Activated CD4-positive, alpha-beta T cell treated with anti-CD3 and anti-CD28 coated beads for 1 hour (primary cell): ENCODE measurements around the gene RFX8.
"Not testable (repeated sequence)": the region's sequence is repeated elsewhere in the genome, so short reads cannot be mapped to it uniquely, and the experiment has no call there.

Source experiments
- DNase-seq: peaks from one replicate; pipeline ENCODE4 v3.0.0-alpha.2; 2020

Gene RFX8

GRCh38 chr2:101438555-101438954, 36.4 kb downstream of the RFX8 start:
- not testable (repeated sequence) for DNase-seq

GRCh38 chr2:101435001-101435862, 39.7 kb downstream of the RFX8 start:
- no peak for DNase-seq

DNA sequence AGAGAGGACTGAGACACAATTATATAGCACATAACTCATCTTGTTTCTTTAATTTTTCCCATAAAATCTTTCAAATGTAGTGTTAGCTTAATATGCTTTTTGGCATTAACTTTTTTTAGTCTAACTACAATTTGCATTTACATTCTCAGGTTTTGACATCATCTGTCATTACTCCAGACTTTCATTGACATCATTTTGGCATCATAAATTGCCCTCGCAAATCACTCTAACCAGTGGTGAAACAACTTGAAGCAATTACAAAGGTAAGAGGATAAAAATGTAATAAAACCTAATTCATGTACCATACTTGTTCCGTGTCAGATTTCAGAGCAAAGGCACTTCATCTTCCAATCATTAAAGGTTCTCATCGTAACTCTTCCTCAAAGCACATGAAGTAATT, 41.4 kb downstream of the RFX8 start:
- no peak for DNase-seq

GRCh38 chr2:101432411-101433181, 42.3 kb downstream of the RFX8 start:
- no peak for DNase-seq

- no peak for DNase-seq
These were observed 43.4 kb downstream of the RFX8 start for GRCh38 chr2:101431486-101431885.

GRCh38 chr2:101430156-101430555, 44.8 kb downstream of the RFX8 start:
- no peak for DNase-seq

- no peak for DNase-seq
These were observed 45.5 kb downstream of the RFX8 start for GRCh38 chr2:101429453-101429852.

- DNase-seq, result no peak
These were observed 46.3 kb downstream of the RFX8 start for GRCh38 chr2:101428422-101429176.

DNA sequence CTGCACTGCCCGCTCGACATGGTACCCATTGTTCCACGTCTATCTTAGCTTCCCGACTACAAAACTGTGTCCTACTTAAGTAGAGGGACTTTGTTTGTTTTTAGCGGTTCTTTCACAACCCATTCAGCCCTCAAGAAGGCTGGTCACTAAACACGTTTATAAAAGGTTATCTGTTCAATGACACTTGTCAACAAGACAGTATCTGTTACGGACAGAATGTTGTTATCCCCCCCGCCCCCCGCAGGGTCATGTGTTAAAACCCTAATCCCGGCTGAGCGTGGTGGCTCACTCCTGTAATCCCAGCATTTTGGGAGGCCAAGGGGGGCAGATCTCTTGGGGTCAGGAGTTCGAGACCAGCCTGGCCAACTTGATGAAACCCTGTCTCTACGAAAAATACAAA, 47.2 kb downstream of the RFX8 start:
- DNase-seq, result no peak

DNA sequence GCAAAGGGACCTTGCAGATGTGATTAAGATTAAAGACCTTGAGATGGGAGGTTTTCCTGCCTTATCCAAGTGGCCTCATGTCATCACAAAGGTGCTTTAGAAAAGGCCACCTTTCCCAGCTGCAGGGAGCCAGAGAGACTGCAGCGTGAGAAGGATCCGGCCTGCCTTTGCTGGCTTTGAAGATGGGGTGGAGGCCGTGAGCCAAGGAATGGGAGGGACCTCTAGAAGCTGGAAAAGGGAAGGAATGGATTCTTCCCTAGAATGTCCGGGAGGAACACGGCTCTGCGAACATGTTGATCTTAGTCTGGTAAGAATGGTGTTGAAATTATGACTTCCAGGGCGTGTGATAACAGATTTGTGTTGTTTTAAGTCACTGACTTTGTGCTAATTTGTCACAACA, 47.7 kb downstream of the RFX8 start:
- DNase-seq, result no peak

- DNase-seq, result no peak
These were observed 48.1 kb downstream of the RFX8 start for GRCh38 chr2:101426822-101427221.

GRCh38 chr2:101420623-101421022, 54.3 kb downstream of the RFX8 start:
- no peak for DNase-seq

DNA sequence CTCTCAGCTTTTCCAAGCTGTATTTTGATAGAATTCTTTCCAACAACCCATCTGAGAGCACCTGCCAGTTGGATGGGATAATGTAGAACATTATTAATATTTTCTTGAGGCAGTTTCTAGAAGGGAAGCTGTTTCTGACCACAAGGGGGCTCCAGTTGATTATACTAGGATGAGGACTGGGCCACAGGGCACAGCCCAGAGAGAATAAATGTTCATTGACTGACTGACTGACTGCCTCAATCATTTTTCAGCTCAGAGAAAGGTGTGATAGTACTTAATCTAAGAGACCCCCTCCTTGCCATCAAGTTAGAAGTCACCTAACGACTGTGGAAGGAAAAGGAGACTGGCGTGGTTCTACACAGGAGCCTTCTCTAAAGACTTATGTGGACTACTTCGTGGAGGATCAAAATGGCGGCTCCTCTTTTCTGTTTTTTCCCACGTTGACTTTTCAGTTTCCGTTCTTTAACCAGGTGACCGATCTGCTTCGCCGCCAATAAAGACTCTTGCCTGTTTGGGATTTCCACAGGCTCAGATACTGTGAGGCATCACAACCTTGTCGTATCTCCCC, 55.7 kb downstream of the RFX8 start:
- peak; percentile 18 for DNase-seq

- no peak for DNase-seq
These were observed 56.3 kb downstream of the RFX8 start for GRCh38 chr2:101418460-101419095.

DNA sequence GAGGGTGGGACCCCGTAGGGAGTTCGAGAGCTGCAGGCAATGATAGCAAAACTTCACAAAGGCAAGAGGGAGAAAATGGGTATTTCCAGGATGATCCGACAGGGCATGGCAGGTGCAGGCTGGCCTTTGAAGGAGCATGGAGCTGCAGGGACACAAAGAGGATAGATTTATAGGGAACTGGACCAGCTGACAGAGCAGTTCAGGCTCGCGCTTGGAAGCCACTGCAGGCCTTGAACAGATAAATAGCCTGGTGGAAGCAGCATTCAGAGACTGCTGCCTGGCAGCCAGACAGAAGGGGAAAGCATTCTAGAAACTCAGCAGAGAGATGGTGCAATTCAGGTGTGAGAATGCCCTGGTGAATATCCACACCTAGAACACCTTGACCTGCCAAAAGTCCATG, 58.3 kb downstream of the RFX8 start:
- DNase-seq, result no peak

- DNase-seq, result no peak
These were observed 59.0 kb downstream of the RFX8 start for GRCh38 chr2:101415884-101416283.

DNA sequence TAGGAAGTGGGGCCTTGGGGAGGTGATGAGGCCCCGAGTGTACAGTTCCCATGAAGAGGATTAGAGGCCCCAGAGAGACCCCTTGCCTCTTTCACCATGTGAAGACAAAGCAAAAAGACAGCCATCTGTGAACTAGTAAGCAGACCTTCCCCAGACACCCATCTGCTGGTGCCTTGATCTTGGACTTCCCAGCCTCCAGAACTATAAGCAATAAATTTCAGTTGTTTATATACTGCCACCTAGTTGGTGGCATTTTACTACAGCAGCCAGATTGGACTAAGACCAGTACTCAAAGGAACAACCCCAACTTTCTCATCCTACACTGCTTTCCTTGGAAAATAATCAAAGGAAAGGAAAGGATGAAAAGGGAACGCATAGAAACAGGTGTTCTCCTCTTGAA, 59.7 kb downstream of the RFX8 start:
- no peak for DNase-seq

DNA sequence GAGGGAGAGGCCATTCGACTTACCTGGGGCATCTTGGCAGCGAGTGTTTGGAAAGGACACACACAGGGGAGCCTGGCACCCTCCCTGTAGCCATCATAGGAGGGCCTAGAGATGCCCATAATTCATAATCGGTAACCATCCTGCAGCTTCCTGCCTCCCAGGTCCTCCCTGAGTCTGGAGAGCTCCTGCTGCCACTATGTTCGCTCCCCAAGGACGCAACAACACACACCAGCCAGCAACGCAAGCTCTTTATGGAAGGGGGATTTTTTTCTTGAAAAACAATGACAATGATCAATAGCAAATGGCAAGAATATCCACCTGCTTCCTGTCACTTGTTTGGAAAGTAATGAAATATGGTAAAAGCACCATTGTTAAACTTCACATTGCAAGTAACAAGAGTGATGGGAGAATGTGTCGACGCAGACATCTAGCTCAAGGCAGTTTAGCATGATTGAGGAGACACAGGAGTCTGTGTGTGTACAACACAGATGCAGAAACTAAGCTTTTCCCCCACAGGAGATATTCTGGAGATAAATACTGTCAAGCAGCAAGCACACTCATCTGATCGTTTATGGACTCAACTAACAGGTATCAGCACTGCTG, 62.7 kb downstream of the RFX8 start:
- DNase-seq, result no peak

DNA sequence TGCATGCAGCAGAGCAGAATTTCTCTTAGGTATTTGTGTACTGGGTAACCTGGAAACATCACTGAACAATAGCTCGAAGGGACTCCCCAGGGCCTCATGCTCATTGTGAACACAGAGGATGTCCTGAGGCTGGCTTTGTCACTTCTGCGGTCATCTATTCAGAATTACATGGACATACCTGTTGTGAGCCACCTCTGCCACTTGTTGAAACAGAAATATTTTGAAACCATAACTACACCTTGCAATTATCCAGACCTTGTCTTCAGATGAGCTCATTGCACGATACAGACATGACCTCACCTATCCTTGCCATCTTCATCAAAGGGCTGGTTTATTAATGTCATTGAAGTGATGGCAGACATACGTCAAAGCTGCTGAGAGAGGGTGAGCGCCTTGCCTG, 64.2 kb downstream of the RFX8 start:
- no peak for DNase-seq

DNA sequence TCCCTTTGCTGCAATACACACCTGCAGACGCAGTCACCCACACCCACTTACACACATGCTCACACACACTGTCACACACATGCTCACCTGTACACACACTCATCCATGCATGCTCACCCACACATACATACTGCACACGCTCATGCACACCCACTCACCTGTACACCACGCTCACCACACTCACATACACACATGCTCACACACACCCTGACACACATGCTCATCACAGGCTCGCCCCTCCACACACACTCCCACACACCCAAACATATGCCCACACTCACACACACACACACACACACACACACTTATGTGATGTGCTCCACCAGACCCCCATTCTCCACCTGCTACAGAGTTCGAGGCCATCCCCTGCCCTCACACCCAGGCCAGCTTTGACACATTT, 64.8 kb downstream of the RFX8 start:
- no peak for DNase-seq

DNA sequence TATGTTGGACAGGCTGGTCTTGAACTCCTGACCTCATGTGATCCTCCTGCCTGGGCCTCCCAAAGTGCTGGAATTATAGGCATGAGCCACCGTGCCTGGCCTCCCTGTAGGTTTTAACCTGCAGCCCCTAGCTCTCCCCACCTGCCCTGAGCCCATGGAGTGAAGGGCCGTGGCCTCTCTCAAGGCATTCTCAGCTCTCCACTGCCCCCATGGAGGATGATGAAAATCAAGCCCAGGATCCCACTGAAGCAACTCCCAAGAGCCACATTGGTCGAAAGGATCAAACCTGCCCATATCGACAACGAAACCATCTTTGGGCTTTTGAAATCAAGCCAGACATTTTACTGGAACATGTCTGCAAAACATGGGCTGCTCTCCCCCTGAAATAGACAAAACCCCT, 65.2 kb downstream of the RFX8 start:
- DNase-seq, result no peak

DNA sequence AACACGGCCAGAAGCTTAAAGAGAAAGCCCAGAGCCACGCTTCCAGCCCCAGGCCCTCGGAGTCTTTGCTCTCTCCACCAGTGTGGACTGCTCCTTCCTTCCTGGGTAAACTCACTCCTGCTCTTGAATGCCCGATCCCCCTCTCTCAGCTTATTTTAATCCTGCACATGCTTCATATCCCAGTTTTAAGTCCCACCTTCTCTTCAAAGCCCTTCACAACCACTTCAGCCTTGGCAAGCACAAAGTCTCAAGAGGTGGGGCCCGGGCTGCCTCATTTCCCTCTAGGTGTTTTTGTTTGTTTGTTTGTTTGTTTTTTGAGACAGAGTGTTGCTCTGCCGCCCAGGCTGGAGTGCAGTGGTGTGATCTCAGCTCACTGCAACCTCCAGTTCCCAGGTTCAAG, 66.0 kb downstream of the RFX8 start:
- no peak for DNase-seq
